Esophagus (tissue), 2 donors: ENCODE results near the gene PIEZO1. TPM values are rescaled to one million over a fixed set of nuclear protein-coding genes. Genes with fewer than 3 reads are reported as not detected.

Experiments used
- H3K27ac ChIP-seq, 2 donors: one replicate each; pipeline ENCODE4 v1.5.1; 2013; ENCODE audit warnings: low read depth in 2 of 2, mild to moderate bottlenecking in 2 of 2, inconsistent platforms in 1 of 2, low read length in 1 of 2, moderate library complexity in 1 of 2
- H3K27me3 ChIP-seq, 2 donors: one replicate each; pipeline ENCODE4 v1.6.1; 2013; ENCODE audit warnings: low read length in 2 of 2, control low read depth in 1 of 2, mild to moderate bottlenecking in 1 of 2; ENCODE audit not compliant: insufficient read depth in 2 of 2, control insufficient read depth in 1 of 2
- H3K36me3 ChIP-seq, 2 donors: one replicate each; pipeline ENCODE4 v1.6.1; 2013; ENCODE audit warnings: low read length in 1 of 2; ENCODE audit not compliant: control insufficient read depth in 2 of 2, insufficient read depth in 2 of 2
- H3K4me1 ChIP-seq, 2 donors: one replicate each; pipeline ENCODE4 v1.6.1; 2013; ENCODE audit warnings: low read length in 1 of 2; ENCODE audit not compliant: control insufficient read depth in 2 of 2, insufficient read depth in 2 of 2
- H3K4me3 ChIP-seq, 2 donors: one replicate each; pipeline ENCODE4 v1.5.1; 2013; ENCODE audit warnings: low read length in 2 of 2, mild to moderate bottlenecking in 2 of 2, low read depth in 1 of 2, moderate library complexity in 1 of 2
- H3K9me3 ChIP-seq, 2 donors: one replicate each; pipeline ENCODE4 v1.6.1; 2013; ENCODE audit warnings: mild to moderate bottlenecking in 2 of 2, low read depth in 1 of 2, low read length in 1 of 2, moderate library complexity in 1 of 2; ENCODE audit not compliant: control insufficient read depth in 2 of 2, insufficient read depth in 1 of 2
- WGBS, 2 donors: extraction: QIAGEN DNeasy Blood & Tissue Kit; methylation state at CpG; one replicate each; pipeline ENCODE4 v1.1.7; 2013; 5-methylcytosine and 5-hydroxymethylcytosine counted together
- polyA plus RNA-seq, 2 donors: library from polyadenylated mRNA; stranded (reverse); fragments of 200-250 nt; gene quantifications; one replicate each; pipeline ENCODE4 v1.2.3, GENCODE V29; 2013
- donor health status: healthy with polysubstance abuse.
- donor health status: Bipolar disorder and iron deficiency.

The PIEZO1 gene
- polyA plus RNA-seq, 2 donors, result 102 to 172 TPM

DNA sequence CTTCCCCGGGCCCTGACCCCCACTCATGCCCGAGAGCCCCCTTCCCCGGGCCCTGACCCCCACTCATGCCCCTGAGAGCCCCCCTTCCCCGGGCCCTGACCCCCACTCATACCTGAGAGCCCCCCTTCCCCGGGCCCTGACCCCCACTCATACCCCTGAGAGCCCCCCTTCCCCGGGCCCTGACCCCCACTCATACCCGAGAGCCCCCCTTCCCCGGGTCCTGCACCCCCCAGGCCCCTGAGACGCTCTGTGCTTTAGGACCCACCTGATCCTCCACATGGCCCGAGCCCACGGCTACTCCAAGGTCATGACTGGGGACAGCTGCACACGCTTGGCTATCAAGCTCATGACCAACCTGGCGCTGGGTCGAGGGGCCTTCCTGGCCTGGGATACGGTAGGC, 72.0 kb downstream of the PIEZO1 start:
- H3K36me3 ChIP-seq, result peaks cover 16 to 50% of the 10 kb centered on the region in 2 donors
- WGBS, 2 donors, result 82 to 89% methylated on average over 13 to 15 of the region's 15 CpGs
- H3K9me3 ChIP-seq, result no peaks in the 10 kb centered on the region

DNA sequence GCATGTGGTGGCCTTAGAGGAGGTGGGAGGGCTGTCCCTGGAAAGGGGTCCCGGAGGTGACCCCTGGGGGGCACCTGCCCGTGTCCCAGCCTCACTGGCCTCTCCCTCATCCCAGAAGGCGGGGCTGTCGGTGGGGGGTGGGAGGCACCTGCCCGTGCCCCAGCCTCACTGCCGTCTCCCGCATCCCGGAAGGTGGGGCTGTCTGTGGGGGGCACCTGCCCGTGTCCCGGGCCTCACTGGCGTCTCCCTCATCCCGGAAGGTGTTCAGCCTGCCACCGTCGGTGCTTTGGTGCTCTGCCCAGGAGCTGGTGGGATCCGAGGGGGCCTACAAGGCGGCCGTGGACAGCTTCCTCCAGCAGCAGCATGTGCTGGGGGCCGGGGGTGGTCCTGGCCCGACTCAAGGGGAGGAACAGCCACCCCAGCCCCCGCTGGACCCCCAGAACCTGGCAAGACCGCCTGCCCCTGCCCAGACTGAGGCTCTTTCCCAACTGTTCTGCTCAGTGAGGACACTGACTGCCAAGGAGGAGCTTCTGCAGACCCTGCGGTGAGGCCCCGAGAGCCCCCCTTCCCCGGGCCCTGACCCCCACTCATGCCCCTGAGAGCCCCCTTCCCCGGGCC, 72.5 kb downstream of the PIEZO1 start:
- peaks cover 16 to 48% of the 10 kb centered on the region in 2 donors for H3K36me3 ChIP-seq
- 76 to 77% methylated on average over 23 to 25 of the region's 25 CpGs for WGBS, 2 donors

More for the DNA sequence above, 72.0 kb downstream of the PIEZO1 start:
- no peak overlapping the region for H3K4me3 ChIP-seq
- no peak overlapping the region for H3K27ac ChIP-seq
- H3K4me1 ChIP-seq, result no peaks in the 10 kb centered on the region
- H3K27me3 ChIP-seq, result no peaks in the 10 kb centered on the region

DNA sequence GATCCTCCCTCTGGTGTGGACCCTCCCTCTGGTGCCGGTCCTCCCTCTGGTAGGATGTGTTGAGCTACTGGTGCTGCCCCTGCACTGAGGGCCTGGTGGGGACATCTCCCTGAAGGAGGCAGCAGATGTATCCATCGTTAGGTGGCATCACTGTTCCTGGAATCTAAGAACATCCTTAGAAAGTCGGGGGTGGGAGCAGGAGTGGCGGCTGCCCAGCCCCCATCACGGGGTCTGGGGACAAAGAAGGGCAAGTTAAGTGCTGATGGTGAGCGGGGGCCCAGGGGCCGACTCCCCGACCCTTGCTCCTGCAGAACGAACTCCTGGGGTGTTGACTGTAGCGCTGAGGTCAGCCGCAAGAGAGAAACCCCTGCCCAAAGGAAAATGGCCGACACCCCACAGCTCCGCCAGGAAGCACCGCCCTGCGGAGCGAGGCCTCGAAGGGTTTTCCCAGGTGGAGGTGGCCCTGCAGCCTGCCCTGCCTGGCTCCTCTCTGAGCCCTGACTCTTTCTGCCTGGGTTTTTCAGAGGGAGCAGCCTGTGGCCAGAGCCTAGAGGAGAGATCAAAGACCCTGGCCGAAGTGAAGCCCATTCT, 73.2 kb downstream of the PIEZO1 start:
- WGBS, 2 donors, result 78 to 80% methylated on average over 14 to 18 of the region's 18 CpGs

More for the DNA sequence above, 72.5 kb downstream of the PIEZO1 start:
- H3K9me3 ChIP-seq, result no peaks in the 10 kb centered on the region
- no peak overlapping the region for H3K27ac ChIP-seq
- H3K27me3 ChIP-seq, result no peaks in the 10 kb centered on the region
- H3K4me3 ChIP-seq, result no peak overlapping the region
- no peaks in the 10 kb centered on the region for H3K4me1 ChIP-seq

DNA sequence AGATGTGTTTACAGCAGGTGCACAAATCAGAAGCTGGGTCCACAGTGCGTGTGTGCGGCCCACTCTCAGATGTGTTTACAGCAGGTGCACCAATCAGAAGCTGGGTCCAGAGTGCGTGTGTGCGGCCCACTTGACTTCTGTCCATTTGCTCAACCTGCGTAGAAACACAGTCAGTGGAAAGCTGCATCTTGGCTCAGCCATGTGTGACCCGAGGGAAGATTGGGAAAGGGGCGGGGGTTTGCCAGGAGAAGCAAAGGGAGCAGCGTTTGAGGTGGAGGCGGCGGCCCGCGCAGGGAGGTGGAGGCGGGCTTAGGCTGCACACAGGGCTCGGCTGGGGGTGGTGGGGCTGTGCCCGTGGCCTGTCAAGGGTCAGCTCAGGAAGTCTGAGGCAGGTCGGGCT, 74.5 kb downstream of the PIEZO1 start:
- H3K9me3 ChIP-seq, result no peaks in the 10 kb centered on the region
- peaks cover 0 to 5% of the 10 kb centered on the region in 2 donors for H3K4me1 ChIP-seq
- H3K27me3 ChIP-seq, result no peaks in the 10 kb centered on the region
- peaks cover 10 to 30% of the 10 kb centered on the region in 2 donors for H3K36me3 ChIP-seq
- no peak overlapping the region for H3K4me3 ChIP-seq
- no peak overlapping the region for H3K27ac ChIP-seq
- 67 to 76% methylated on average over 16 of the region's 16 CpGs for WGBS, 2 donors

More for the DNA sequence above, 73.2 kb downstream of the PIEZO1 start:
- H3K4me3 ChIP-seq, result no peak overlapping the region
- peaks cover 16 to 43% of the 10 kb centered on the region in 2 donors for H3K36me3 ChIP-seq
- no peaks in the 10 kb centered on the region for H3K9me3 ChIP-seq
- no peaks in the 10 kb centered on the region for H3K27me3 ChIP-seq
- no peak overlapping the region for H3K27ac ChIP-seq
- H3K4me1 ChIP-seq, result peaks cover 0 to 5% of the 10 kb centered on the region in 2 donors

DNA sequence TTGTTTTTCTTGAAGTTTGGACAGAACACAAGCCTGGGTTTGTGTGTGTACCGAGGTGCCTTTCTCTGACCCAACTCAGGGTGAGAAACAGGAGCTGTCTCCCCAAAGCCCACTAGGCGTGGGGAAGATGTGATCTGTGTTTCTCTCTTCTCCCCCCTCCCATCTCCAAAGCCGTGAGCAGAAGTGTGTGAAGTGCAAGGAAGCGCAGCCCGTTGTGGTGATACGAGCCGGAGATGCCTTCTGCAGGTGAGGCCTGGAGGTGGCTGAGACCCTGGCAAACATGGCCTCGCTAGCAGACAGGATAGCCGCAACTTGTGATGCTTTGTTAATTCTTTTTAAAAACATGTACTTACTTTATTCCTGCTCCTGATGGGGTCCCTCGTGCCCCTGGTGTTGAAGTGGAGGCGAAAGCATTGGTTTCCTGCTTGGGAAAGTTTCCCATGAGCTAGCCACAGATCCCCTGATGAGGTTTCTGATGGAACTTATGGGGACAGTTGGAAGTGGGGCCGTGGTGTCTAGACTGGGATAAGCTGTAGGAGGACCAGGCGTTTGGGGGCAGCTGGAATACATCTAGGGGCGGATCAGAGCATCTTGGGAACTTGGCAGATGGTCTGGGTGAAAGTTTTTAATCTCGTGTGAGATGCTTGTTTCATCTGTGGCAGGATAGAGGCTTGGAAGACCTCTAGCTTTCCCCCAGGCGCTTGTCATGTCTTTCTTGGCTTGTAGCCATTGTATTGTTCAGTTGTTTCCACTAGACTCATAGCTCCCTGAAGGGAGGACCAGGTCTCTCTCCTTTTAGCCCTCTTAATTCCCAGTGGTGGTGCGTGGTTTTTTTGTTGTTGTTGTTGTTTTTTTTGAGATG, 77.8 kb downstream of the PIEZO1 start:
- no peak overlapping the region for H3K27ac ChIP-seq
- peaks cover 0 to 10% of the 10 kb centered on the region in 2 donors for H3K4me1 ChIP-seq
- WGBS, 2 donors, result 29 to 37% methylated on average over 17 of the region's 17 CpGs
- H3K9me3 ChIP-seq, result no peaks in the 10 kb centered on the region
- no peaks in the 10 kb centered on the region for H3K27me3 ChIP-seq
- peak overlapping the region; percentile 81 to 91 for H3K4me3 ChIP-seq
- H3K36me3 ChIP-seq, result peaks cover 0 to 6% of the 10 kb centered on the region in 2 donors

DNA sequence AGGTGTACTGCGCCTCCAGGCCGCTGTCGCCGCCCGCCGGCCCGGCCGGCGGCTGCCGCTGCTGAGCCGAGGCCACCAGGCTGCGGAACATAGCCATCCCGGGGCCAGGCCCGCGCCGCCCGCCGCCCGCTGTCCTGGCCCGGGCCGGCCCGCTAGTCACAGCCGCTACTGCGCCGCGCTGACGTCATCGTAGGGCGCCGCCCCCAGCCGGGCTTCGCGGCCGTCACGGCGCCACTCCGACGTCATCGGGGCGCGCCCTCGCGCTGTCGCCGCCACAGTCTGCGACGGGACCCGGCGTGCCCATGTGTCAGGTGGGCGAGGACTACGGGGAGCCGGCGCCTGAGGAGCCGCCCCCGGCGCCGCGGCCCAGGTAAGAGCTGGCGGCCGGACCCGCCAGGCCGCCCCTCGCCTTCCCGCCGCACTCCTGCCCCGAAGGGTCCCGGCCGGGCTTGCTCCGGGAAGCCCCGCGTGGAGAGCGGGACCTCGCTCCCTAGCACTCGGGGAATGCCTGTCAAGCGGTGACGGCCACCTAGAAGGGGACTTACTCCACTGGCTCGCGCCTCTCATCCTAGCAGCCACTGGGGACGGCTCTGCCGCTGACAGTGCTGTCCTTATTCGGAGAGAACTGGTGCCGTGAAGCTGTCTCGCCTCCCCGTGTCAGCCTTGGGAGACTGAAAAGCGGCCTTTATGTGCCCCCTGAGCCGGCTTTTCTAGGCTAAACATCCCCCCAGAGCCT, 78.6 kb downstream of the PIEZO1 start, which contains the start of the genes CTU2 and RNF166:
CTU2 (plus strand) TSS at position 275 of the 736 bp plus-strand sequence; CDS start at position 303, 28 bp downstream.
RNF166 (minus strand) TSS at position 180 of the 736 bp plus-strand sequence; CDS start at position 97, 83 bp downstream.
- Histone ChIP-seq H3K36me3 (peaks cover 0 to 6% of the 10 kb centered on the region in 2 donors), H3K4me1 (peaks cover 3 to 10% of the 10 kb centered on the region in 2 donors), H3K4me3 (peak within 1 kb of the TSS; percentile 81 to 91), H3K27me3 (no peaks in the 10 kb centered on the region), H3K27ac (peak within 1 kb of the TSS; percentile 74 to 92), H3K9me3 (no peaks in the 10 kb centered on the region)
- 0% methylated on average over 67 to 86 of the region's 86 CpGs for WGBS, 2 donors

DNA sequence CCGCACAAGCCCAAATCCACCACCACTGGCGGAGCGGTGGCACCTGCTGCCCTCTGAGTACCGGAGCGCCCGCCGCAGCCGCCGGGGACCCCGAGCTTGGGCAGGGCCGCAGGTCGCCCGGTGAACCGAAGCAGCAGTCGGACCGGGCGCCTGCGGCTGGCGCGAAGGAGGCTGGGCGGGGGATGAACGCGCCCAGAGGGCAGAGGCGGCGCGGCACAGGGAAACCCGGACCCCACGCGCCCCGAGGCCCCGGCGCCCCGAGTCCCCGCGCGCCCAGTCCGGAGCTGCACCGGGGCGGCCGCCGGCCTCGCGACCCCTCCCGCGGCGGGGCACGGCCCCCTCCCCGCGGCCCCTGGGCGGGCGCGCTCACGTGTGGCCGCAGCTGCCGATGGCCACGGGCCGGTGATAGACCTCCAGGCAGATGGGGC, 79.2 kb downstream of the PIEZO1 start:
- Histone ChIP-seq H3K4me1 (peaks cover 3 to 10% of the 10 kb centered on the region in 2 donors), H3K9me3 (no peaks in the 10 kb centered on the region), H3K27ac (peak overlapping the region; percentile 74 to 92), H3K27me3 (no peaks in the 10 kb centered on the region), H3K36me3 (peaks cover 0 to 6% of the 10 kb centered on the region in 2 donors), H3K4me3 (peak overlapping the region; percentile 81 to 91)
- WGBS, 2 donors, result 1% methylated on average over 28 to 57 of the region's 57 CpGs

DNA sequence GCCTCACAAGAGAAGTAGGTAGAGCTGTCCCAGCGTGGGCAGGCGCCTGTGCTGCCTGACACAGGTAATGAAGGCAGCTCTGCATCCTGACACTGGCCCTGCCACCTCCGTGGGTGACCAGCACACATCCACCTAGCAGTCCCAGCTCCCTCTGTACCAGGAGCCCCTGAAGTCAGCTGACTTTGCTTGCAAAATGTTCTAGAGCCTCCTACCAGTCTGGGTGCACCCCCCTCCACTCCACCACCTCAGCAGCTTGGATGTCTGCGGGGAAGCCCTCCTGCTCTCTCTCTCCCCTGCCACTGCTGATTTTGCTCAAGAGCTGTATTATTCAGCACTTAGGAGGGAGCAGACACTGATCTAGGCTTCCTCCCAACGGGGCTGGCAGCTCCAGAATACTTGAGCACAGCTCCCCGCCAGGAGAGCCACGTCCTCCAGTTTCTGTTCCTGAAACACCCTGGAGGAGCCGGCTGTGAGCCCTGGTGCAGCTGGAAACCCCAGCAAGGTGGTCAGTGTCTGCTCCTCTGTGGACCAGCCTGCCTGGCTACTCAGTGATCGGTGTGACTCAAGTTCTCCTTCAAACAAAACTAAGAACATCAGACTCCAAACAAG, 79.8 kb downstream of the PIEZO1 start:
- Histone ChIP-seq H3K36me3 (peaks cover 0 to 6% of the 10 kb centered on the region in 2 donors), H3K9me3 (no peaks in the 10 kb centered on the region), H3K4me3 (peak overlapping the region; percentile 81 to 91), H3K4me1 (peaks cover 3 to 10% of the 10 kb centered on the region in 2 donors), H3K27ac (peak overlapping the region; percentile 29 to 92), H3K27me3 (no peaks in the 10 kb centered on the region)
- 18 to 30% methylated on average over 9 of the region's 9 CpGs for WGBS, 2 donors
